HEK293 (cell line): ENCODE measurements around the gene ACTA2.

Experiments
- CTCF ChIP-seq: fragments of 450-650 bp; formaldehyde crosslinking; IDR thresholded peaks from 2 replicates; pipeline ENCODE4 v1.5.1; 2016; ENCODE audit warnings: missing biosample characterization, missing genetic modification characterization
- REST ChIP-seq: fragments of 450-650 bp; formaldehyde crosslinking; IDR thresholded peaks from 2 replicates; pipeline ENCODE4 v1.5.1; 2016; ENCODE audit warnings: missing biosample characterization, missing genetic modification characterization

DNA sequence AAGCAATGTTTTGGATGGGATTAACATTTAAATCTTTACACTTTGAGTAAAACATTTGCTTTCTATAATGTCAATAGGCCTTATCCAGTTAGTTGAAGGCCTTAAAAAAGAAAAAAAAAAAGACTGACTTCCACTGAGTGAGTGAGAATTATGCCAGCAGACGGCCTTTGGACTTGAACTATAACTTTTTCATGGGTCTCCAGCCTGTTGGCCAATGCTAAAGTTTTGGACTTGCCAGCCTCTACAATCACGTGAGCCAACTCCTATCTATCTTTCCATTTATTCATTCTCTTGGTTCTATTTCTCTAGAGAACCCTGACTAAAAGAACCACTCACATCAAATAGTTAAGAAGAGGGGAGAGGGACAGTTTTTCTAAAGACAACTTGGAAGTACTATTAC, 35.3 kb upstream of the ACTA2 start:
- TF ChIP-seq CTCF (tag by site-specific recombination) (no peak), REST (tag by site-specific recombination) (no peak)
